Psoas muscle (tissue), 8 donors: Measurements from ENCODE around the gene AATK. TPM values are rescaled to one million over a fixed set of nuclear protein-coding genes. Genes with fewer than 3 reads are reported as not detected.
A peak's percentile ranks its signal among the peaks of the same experiment; 100 is the strongest.

Source experiments
- ATAC-seq, 4 donors: fragments of 200-7000 bp; cut with Tn5 transposase; one replicate each; pipeline ENCODE4 v1.9.1; 2020; ENCODE audit warnings: moderate library complexity in 3 of 4, mild to moderate bottlenecking in 2 of 4
- DNase-seq, 2 donors: peaks; one replicate each; pipeline ENCODE4 v3.0.0-alpha.2; 2020
- H3K27ac ChIP-seq: fragments of 200-600 bp; one replicate; pipeline ENCODE4 v1.8.0; 2022
- H3K27me3 ChIP-seq, 3 donors: fragments of 200-600 bp in 1 of 3; one replicate each; pipeline versions ENCODE4 v1.6.1 to v1.8.0; 2013 to 2022; ENCODE audit warnings: low read length in 2 of 3, mild to moderate bottlenecking in 2 of 3, moderate library complexity in 1 of 3; ENCODE audit not compliant: insufficient read depth in 3 of 3
- H3K36me3 ChIP-seq, 2 donors: fragments of 200-600 bp in 1 of 2; one replicate each; pipeline versions ENCODE4 v1.6.1 to v1.8.0; 2013 to 2022; ENCODE audit warnings: low read depth in 1 of 2, mild to moderate bottlenecking in 1 of 2, moderate library complexity in 1 of 2; ENCODE audit not compliant: insufficient read depth in 1 of 2
- H3K4me1 ChIP-seq: fragments of 200-600 bp; one replicate; pipeline ENCODE4 v1.8.0; 2022
- H3K4me3 ChIP-seq: fragments of 200-600 bp; one replicate; pipeline ENCODE4 v1.8.0; 2022; ENCODE audit warnings: mild to moderate bottlenecking
- H3K9me3 ChIP-seq: fragments of 200-600 bp; one replicate; pipeline ENCODE4 v1.8.0; 2022
- WGBS, 3 donors: extraction: QIAGEN DNeasy Blood & Tissue Kit; methylation state at CpG; one replicate each; pipeline versions ENCODE4 v1.1.6 to v1.1.7; 2013; 5-methylcytosine and 5-hydroxymethylcytosine counted together
- intact Hi-C, 2 donors: fragments of 100-400 bp; cut with DNase I; formaldehyde crosslinking; loops; one replicate each; pipeline versions ENCODE4 v1.11.0 to v1.14.2; 2022
- polyA plus RNA-seq, 3 donors: library from polyadenylated mRNA; stranded (reverse); fragments of 200-250 nt; gene quantifications; one replicate each; pipeline ENCODE4 v1.2.3, GENCODE V29; 2013
- total RNA-seq, 4 donors: library from RNA; stranded (reverse); fragmentation: NEBNext Ultra II Directional in 2 of 4; extraction: Animal tissue kit (Norgen Biotek cat#: 25700) in 2 of 4; gene quantifications; one replicate each; pipeline versions ENCODE4 v1.2.1 to v1.2.4, GENCODE V29; 2021 to 2023
- TF ChIP-seq, protein P1 (sequence below): fragments of 200-600 bp; IDR thresholded peaks from one replicate; pipeline ENCODE4 v1.8.0; 2022; ENCODE audit warnings: antibody characterized with exemption
- donor health status: healthy with polysubstance abuse.
- donor health status: DM: no; HTN: no; CAD: no; lungs with moderate emphysema.
- donor health status: Bipolar disorder and iron deficiency.
- donor health status: healthy.
- donor health status: DM: yes; HTN: yes; CAD: no.
- donor health status: DM: no; HTN: no; CAD: no.
- donor health status: DM: no; HTN: no; CAD: no.
- donor health status: DM: yes; HTN: yes; CAD: no.

Gene AATK
- total and polyA plus RNA-seq, 7 donors, result 0.21 to 1.8 (median 1.0) TPM

DNA sequence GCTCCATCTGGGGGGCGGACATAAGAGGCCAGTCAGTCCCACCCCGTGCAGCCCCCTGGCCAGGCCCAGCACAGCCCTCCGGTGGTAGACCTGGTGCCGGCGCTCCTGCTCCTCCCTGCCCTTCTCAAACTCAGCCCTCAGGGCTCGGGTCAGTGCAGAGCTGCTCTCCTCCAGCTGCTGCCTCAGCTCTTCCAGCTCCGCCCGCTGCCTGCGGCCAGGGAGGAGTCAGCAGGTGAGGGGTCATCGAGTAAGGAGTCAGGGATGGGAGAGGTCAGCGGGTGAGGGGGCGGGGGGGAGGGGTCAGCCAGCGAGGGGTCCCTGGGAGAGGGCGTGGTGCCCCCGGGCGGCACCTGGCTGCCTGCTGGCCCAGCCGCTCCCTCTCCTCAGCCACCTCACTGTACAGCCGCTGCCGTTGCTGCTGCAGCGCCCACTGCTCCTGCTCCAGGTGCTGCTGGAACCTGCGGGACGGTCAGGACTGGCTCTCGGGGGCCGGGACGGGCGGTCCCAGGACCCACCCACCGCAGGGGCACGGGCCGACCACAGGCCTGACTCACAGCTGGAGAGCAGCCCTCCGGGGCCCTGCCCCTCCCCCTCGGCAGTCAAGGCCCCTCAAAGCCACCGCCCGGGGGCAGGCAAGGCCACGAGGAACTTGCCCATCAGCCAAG lies 26.5 kb upstream of the AATK start:
- Histone ChIP-seq H3K36me3 (peaks cover 0 to 9% of the 10 kb centered on the region in 2 donors), H3K27ac (no peak overlapping the region), H3K4me3 (no peak overlapping the region), H3K27me3 (no peaks in the 10 kb centered on the region), H3K9me3 (no peaks in the 10 kb centered on the region), H3K4me1 (no peaks in the 10 kb centered on the region)
- WGBS, 3 donors, result 81 to 90% (median 89%) methylated on average over 30 to 34 of the region's 34 CpGs
- ATAC-seq (no peak), DNase-seq (no peak)
- intact Hi-C loops, result no loop called here
- TF ChIP-seq, protein P1, sequence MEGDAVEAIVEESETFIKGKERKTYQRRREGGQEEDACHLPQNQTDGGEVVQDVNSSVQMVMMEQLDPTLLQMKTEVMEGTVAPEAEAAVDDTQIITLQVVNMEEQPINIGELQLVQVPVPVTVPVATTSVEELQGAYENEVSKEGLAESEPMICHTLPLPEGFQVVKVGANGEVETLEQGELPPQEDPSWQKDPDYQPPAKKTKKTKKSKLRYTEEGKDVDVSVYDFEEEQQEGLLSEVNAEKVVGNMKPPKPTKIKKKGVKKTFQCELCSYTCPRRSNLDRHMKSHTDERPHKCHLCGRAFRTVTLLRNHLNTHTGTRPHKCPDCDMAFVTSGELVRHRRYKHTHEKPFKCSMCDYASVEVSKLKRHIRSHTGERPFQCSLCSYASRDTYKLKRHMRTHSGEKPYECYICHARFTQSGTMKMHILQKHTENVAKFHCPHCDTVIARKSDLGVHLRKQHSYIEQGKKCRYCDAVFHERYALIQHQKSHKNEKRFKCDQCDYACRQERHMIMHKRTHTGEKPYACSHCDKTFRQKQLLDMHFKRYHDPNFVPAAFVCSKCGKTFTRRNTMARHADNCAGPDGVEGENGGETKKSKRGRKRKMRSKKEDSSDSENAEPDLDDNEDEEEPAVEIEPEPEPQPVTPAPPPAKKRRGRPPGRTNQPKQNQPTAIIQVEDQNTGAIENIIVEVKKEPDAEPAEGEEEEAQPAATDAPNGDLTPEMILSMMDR, result no peak

GRCh38 chr17:81191646-81192045 lies 25.6 kb upstream of the AATK start:
- Histone ChIP-seq H3K4me3 (no peak overlapping the region), H3K4me1 (no peaks in the 10 kb centered on the region), H3K27ac (no peak overlapping the region), H3K27me3 (no peaks in the 10 kb centered on the region), H3K9me3 (no peaks in the 10 kb centered on the region), H3K36me3 (peaks cover 0 to 9% of the 10 kb centered on the region in 2 donors)
- ATAC-seq (no peak), DNase-seq (no peak)
- intact Hi-C loops, result no loop called here
- TF ChIP-seq, protein P1, result no peak
- 87 to 93% (median 93%) methylated on average over 14 of the region's 14 CpGs for WGBS, 3 donors

DNA sequence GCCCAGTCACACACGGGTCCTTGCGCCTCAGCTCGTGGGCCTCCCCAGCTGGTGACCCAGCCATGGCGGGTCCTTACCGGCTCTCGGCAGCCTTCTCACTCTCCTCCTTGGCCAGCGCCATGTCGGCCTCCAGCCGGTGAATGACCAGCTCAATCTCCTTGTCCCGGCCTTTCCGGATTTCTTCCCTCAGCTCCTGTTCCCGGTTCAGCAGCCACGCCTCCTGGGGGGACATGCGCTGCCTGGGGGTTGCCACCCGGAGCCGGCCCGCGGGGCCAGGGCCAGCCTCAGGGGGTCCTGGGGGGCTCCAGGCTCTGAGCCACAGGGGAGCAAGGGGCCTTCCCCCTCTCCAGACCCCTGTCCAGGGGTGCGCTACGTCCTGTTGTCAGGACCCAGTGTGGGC lies 25.1 kb upstream of the AATK start:
- no peak overlapping the region for H3K4me3 ChIP-seq
- H3K27ac ChIP-seq, result no peak overlapping the region
- intact Hi-C loops, result no loop called here
- 91 to 93% (median 91%) methylated on average over 20 of the region's 20 CpGs for WGBS, 3 donors
- DNase-seq, result peak in 1 of 2 donors; percentile 9
- H3K36me3 ChIP-seq, result peaks cover 0 to 8% of the 10 kb centered on the region in 2 donors
- no peaks in the 10 kb centered on the region for H3K9me3 ChIP-seq
- ATAC-seq, result no peak
- no peaks in the 10 kb centered on the region for H3K27me3 ChIP-seq
- no peaks in the 10 kb centered on the region for H3K4me1 ChIP-seq
- TF ChIP-seq, protein P1, result no peak

DNA sequence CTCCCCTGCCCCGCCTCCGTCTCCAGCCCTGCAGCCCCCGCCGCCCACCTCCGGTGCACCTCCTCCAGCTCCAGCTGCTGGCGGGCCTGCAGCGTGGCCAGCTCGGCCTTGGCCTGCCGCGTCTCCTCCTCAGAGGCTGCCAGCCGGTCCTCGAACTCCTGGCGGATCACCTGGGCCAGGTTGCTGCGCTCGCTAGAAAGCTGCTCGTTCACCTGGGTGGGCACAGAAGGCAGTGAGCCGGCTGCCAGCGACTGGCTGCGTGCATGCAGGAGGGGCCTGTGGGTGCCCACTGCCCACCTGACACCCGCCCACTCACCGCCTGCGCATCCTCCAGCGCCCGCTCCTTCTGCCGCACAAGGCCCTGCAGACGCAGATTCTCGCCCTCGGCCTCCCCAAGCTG lies 24.6 kb upstream of the AATK start:
- TF ChIP-seq, protein P1, result no peak
- DNase-seq (no peak), ATAC-seq (no peak)
- peaks cover 0 to 7% of the 10 kb centered on the region in 2 donors for H3K36me3 ChIP-seq
- H3K4me3 ChIP-seq, result no peak overlapping the region
- H3K4me1 ChIP-seq, result no peaks in the 10 kb centered on the region
- no peaks in the 10 kb centered on the region for H3K9me3 ChIP-seq
- WGBS, 3 donors, result 94 to 98% (median 97%) methylated on average over 18 to 28 of the region's 28 CpGs
- no peaks in the 10 kb centered on the region for H3K27me3 ChIP-seq
- intact Hi-C loops, result no loop called here
- H3K27ac ChIP-seq, result no peak overlapping the region
